SK-N-SH (cell line): ENCODE results near the gene NHERF2. TPM values are rescaled to one million over a fixed set of nuclear protein-coding genes. Genes with fewer than 3 reads are reported as not detected.

Source experiments
- CTCF ChIA-PET: fragments of 300-600, 350-600 bp; formaldehyde crosslinking; extraction: SDS; loops from one replicate; lab custom pipeline; 2021; lab: Yijun Ruan, JAX
- POLR2A ChIA-PET: fragments of 350-600 bp; sonication (Branson Sonifier 250); formaldehyde crosslinking; extraction: SDS; loops from one replicate; lab custom pipeline; 2020; ENCODE audit warnings: antibody characterized with exemption, inconsistent platforms; lab: Yijun Ruan, JAX
- DNase-seq: peaks from one replicate; pipeline ENCODE4 v3.0.0; 2012
- H2AFZ ChIP-seq: fragments of 200-600 bp; sonication (generic); 2 replicates; pipeline ENCODE4 v1.8.1; 2016; ENCODE audit warnings: antibody characterized with exemption, mild to moderate bottlenecking, low read depth
- H3F3A ChIP-seq: fragments of 200-600 bp; sonication (generic); replicated peaks from 2 replicates; pipeline ENCODE3; 2016; ENCODE audit warnings: antibody characterized with exemption, mild to moderate bottlenecking; ENCODE audit not compliant: insufficient read depth
- H3K27ac ChIP-seq, 2 experiments: fragments of 200-500 bp in 1 of 2; fragments of 200-600 bp in 1 of 2; sonication (Bioruptor generic) in 1 of 2; sonication (generic), shearing (Covaris generic) in 1 of 2; 2 replicates each; pipeline versions ENCODE4 v1.5.1 to v1.6.1; 2014 to 2016; ENCODE audit warnings: low read depth in 2 of 2, inconsistent platforms in 1 of 2, low read length in 1 of 2, mild to moderate bottlenecking in 1 of 2, mixed read lengths in 1 of 2
- H3K27me3 ChIP-seq: fragments of 200-600 bp; sonication (generic), shearing (Covaris generic); 2 replicates; pipeline ENCODE4 v1.6.1; 2016; ENCODE audit warnings: mixed run types; ENCODE audit not compliant: insufficient read depth
- H3K36me3 ChIP-seq, 2 experiments: fragments of 200-500 bp in 1 of 2; fragments of 200-600 bp in 1 of 2; sonication (Bioruptor generic) in 1 of 2; sonication (generic) in 1 of 2; replicated peaks in 1 of 2; 2 replicates each; pipeline versions ENCODE3 to v1.5.1; 2014 to 2016; ENCODE audit warnings: low read length in 1 of 2, mild to moderate bottlenecking in 1 of 2; ENCODE audit not compliant: insufficient read depth in 2 of 2, control insufficient read depth in 1 of 2
- H3K4me1 ChIP-seq, 2 experiments: fragments of 200-500 bp in 1 of 2; fragments of 200-600 bp in 1 of 2; sonication (Bioruptor generic) in 1 of 2; sonication (generic), shearing (Covaris generic) in 1 of 2; 2 replicates each; pipeline versions ENCODE4 v1.5.1 to v1.6.1; 2014 to 2016; ENCODE audit warnings: low read depth in 1 of 2, low read length in 1 of 2, mixed run types in 1 of 2; ENCODE audit not compliant: insufficient read depth in 2 of 2, control insufficient read depth in 1 of 2
- H3K4me2 ChIP-seq: fragments of 200-600 bp; sonication (generic), shearing (Covaris generic); 2 replicates; pipeline ENCODE4 v1.6.1; 2017; ENCODE audit warnings: mixed run types
- H3K4me3 ChIP-seq, 2 experiments: fragments of 200-500 bp in 1 of 2; fragments of 200-600 bp in 1 of 2; sonication (Bioruptor generic) in 1 of 2; sonication (generic), shearing (Covaris generic) in 1 of 2; 2 replicates each; pipeline versions ENCODE4 v1.5.1 to v1.8.1; 2014 to 2016; ENCODE audit warnings: low read depth in 2 of 2, inconsistent platforms in 1 of 2, low read length in 1 of 2, mild to moderate bottlenecking in 1 of 2, mixed read lengths in 1 of 2, moderate library complexity in 1 of 2
- H3K79me2 ChIP-seq: fragments of 200-600 bp; sonication (generic); 2 replicates; pipeline ENCODE4 v1.8.1; 2017; ENCODE audit warnings: mild to moderate bottlenecking; ENCODE audit not compliant: insufficient read depth
- H3K9ac ChIP-seq: fragments of 200-600 bp; sonication (generic); 2 replicates; pipeline ENCODE4 v1.6.1; 2017; ENCODE audit warnings: mixed run types
- H3K9me2 ChIP-seq: fragments of 200-600 bp; sonication (generic); 2 replicates; pipeline ENCODE4 v1.6.1; 2017; ENCODE audit warnings: mixed run types
- H3K9me3 ChIP-seq: fragments of 200-600 bp; sonication (generic); 2 replicates; pipeline ENCODE4 v1.6.1; 2017; ENCODE audit warnings: mixed run types, mild to moderate bottlenecking, moderate library complexity
- H4K20me1 ChIP-seq: fragments of 200-600 bp; sonication (generic); 2 replicates; pipeline ENCODE4 v1.6.1; 2017; ENCODE audit warnings: mild to moderate bottlenecking, mixed run types; ENCODE audit not compliant: insufficient read depth
- CHD2 ChIP-seq: fragments of 150-350 bp; IDR thresholded peaks from 2 replicates; pipeline ENCODE4 v1.6.1; 2018; ENCODE audit warnings: low read length; ENCODE audit not compliant: partially characterized antibody
- EZH2phosphoT487 ChIP-seq: fragments of 200-600 bp; sonication (generic); IDR thresholded peaks from 2 replicates; pipeline ENCODE4 v1.6.1; 2017; ENCODE audit warnings: low read depth, mixed run types, mild to moderate bottlenecking, antibody characterized with exemption, moderate library complexity, borderline replicate concordance
- FOXJ3 ChIP-seq: sonication (generic); formaldehyde crosslinking; IDR thresholded peaks from 2 replicates; pipeline ENCODE4 v1.5.1; 2020; ENCODE audit warnings: mild to moderate bottlenecking, missing genetic modification reagents
- FOXM1 ChIP-seq: IDR thresholded peaks from 2 replicates; pipeline ENCODE4 v1.4.0; 2012; ENCODE audit warnings: low read depth, mild to moderate bottlenecking
- MEF2A ChIP-seq: IDR thresholded peaks from 2 replicates; pipeline ENCODE4 v1.4.0; 2012; ENCODE audit warnings: low read depth, borderline replicate concordance
- MXI1 ChIP-seq: IDR thresholded peaks from 2 replicates; pipeline ENCODE4 v1.6.1; 2012; ENCODE audit warnings: mild to moderate bottlenecking, low read depth, low read length, improper control_type of control experiment
- NFIC ChIP-seq: IDR thresholded peaks from 2 replicates; pipeline ENCODE4 v1.4.0; 2012; ENCODE audit warnings: borderline replicate concordance
- RAD21 ChIP-seq: IDR thresholded peaks from 2 replicates; pipeline ENCODE4 v1.6.1; 2012; ENCODE audit warnings: mild to moderate bottlenecking, low read length
- RFX5 ChIP-seq: IDR thresholded peaks from 2 replicates; pipeline ENCODE4 v1.6.1; 2012; ENCODE audit warnings: mild to moderate bottlenecking, improper control_type of control experiment, low read length
- SIN3A ChIP-seq: IDR thresholded peaks from 2 replicates; pipeline ENCODE4 v1.6.1; 2012; ENCODE audit warnings: low read depth, mild to moderate bottlenecking, low read length, moderate library complexity, borderline replicate concordance
- SMC3 ChIP-seq: IDR thresholded peaks from 2 replicates; pipeline ENCODE4 v1.6.1; 2012; ENCODE audit warnings: low read depth, low read length, improper control_type of control experiment
- TEAD4 ChIP-seq: IDR thresholded peaks from 2 replicates; pipeline ENCODE4 v1.4.0; 2012; ENCODE audit warnings: mild to moderate bottlenecking, borderline replicate concordance; ENCODE audit not compliant: insufficient read depth
- USF1 ChIP-seq: IDR thresholded peaks from 2 replicates; pipeline ENCODE4 v1.4.0; 2012; ENCODE audit warnings: low read depth, borderline replicate concordance
- WGBS: methylation state at CpG from one replicate; pipeline ENCODE4 v1.1.6; 2017; ENCODE audit warnings: low lambda C conversion rate; 5-methylcytosine and 5-hydroxymethylcytosine counted together
- polyA plus RNA-seq, 3 experiments: library from polyadenylated mRNA; depleted of rRNA; stranded (reverse); fragments of >200 nt; gene quantifications; 2 replicates each; pipeline ENCODE4 v1.2.3, GENCODE V29; 2012
- TF ChIP-seq, protein P1 (sequence below): fragments of 200-600 bp; sonication (generic); IDR thresholded peaks from 2 replicates; pipeline ENCODE4 v1.6.1; 2017; ENCODE audit warnings: antibody characterized with exemption, mild to moderate bottlenecking, moderate library complexity
- TF ChIP-seq, protein P2 (sequence below): fragments of 150-350 bp; IDR thresholded peaks from 2 replicates; pipeline ENCODE4 v1.6.1; 2017; ENCODE audit warnings: antibody characterized with exemption, low read length, low read depth, borderline replicate concordance
- TF ChIP-seq, protein P3 (sequence below): IDR thresholded peaks from 2 replicates; pipeline ENCODE4 v1.4.0; 2012; ENCODE audit warnings: low read depth

Gene NHERF2
- polyA plus RNA-seq, 1 of the 3 experiments (the other 2 are of a cell fraction), result 53.8 TPM

DNA sequence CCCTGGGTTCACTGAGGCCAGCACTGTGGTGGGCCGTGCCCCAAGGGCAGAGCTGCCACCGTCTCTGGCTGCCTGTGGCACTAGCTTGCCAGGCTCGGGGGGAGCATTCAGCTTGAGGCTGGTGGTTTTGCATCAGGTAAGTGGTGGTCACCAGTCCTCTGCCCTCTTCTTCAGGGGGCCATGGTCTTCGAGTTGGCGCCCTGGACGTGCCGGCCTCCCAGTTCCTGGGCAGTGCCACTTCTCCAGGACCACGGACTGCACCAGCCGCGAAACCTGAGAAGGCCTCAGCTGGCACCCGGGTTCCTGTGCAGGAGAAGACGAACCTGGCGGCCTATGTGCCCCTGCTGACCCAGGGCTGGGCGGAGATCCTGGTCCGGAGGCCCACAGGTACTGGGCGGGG lies 53.3 kb downstream of the NHERF2 start (continued):
- no peak for TF ChIP-seq RFX5
- TF ChIP-seq, all 33 proteins: peak for 0

GRCh38 chr16:2081201-2082084 lies 54.7 kb downstream of the NHERF2 start:
- ChIA-PET CTCF (no interaction called here), POLR2A (no interaction called here)
- H3K9ac ChIP-seq, result no peak overlapping the region
- no peaks in the 10 kb centered on the region for H4K20me1 ChIP-seq
- H3K79me2 ChIP-seq, result no peaks in the 10 kb centered on the region
- no peak overlapping the region for H3K4me3 ChIP-seq
- TF ChIP-seq CHD2, result no peak
- TF ChIP-seq USF1, result no peak
- no peak for TF ChIP-seq NFIC
- TF ChIP-seq, protein P1, sequence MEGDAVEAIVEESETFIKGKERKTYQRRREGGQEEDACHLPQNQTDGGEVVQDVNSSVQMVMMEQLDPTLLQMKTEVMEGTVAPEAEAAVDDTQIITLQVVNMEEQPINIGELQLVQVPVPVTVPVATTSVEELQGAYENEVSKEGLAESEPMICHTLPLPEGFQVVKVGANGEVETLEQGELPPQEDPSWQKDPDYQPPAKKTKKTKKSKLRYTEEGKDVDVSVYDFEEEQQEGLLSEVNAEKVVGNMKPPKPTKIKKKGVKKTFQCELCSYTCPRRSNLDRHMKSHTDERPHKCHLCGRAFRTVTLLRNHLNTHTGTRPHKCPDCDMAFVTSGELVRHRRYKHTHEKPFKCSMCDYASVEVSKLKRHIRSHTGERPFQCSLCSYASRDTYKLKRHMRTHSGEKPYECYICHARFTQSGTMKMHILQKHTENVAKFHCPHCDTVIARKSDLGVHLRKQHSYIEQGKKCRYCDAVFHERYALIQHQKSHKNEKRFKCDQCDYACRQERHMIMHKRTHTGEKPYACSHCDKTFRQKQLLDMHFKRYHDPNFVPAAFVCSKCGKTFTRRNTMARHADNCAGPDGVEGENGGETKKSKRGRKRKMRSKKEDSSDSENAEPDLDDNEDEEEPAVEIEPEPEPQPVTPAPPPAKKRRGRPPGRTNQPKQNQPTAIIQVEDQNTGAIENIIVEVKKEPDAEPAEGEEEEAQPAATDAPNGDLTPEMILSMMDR, result no peak
- TF ChIP-seq RAD21, result no peak
- TF ChIP-seq, protein P2, sequence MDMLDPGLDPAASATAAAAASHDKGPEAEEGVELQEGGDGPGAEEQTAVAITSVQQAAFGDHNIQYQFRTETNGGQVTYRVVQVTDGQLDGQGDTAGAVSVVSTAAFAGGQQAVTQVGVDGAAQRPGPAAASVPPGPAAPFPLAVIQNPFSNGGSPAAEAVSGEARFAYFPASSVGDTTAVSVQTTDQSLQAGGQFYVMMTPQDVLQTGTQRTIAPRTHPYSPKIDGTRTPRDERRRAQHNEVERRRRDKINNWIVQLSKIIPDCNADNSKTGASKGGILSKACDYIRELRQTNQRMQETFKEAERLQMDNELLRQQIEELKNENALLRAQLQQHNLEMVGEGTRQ, result no peak
- TF ChIP-seq SMC3, result no peak
- no peak for TF ChIP-seq FOXJ3 (CRISPR knock-in tag)
- TF ChIP-seq TEAD4, result no peak
- TF ChIP-seq MEF2A, result no peak
- TF ChIP-seq, protein P3, sequence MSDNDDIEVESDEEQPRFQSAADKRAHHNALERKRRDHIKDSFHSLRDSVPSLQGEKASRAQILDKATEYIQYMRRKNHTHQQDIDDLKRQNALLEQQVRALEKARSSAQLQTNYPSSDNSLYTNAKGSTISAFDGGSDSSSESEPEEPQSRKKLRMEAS, result no peak
- no peak for TF ChIP-seq FOXM1
- TF ChIP-seq EZH2phosphoT487, result no peak
- no peak for TF ChIP-seq SIN3A
- TF ChIP-seq MXI1, result no peak
- no peaks in the 10 kb centered on the region for H3K4me1 ChIP-seq
- no peaks in the 10 kb centered on the region for H3K9me3 ChIP-seq
- no peak overlapping the region for H2AFZ ChIP-seq
- no peaks in the 10 kb centered on the region for H3K9me2 ChIP-seq
- no peak overlapping the region for H3K27ac ChIP-seq
- peaks cover 4% of the 10 kb centered on the region for H3F3A ChIP-seq
- no peaks in the 10 kb centered on the region for H3K27me3 ChIP-seq
- no peak overlapping the region for H3K4me2 ChIP-seq
- H3K36me3 ChIP-seq, result peaks cover 0 to 90% of the 10 kb centered on the region in 2 experiments
- WGBS, result 100% methylated on average over 6 of the region's 35 CpGs
- DNase-seq, result no peak
